GM19239 (cell line): ENCODE measurements around the gene CCDC102B.

Experiments
- DNase-seq: peaks from one replicate; pipeline ENCODE4 v3.0.0; 2011; ENCODE audit warnings: low spot score; ENCODE audit not compliant: insufficient read length
- FAIRE-seq: peaks from 2 replicates; lab custom pipeline; 2011; peaks lifted over from hg19 to GRCh38; lab: Jason Lieb, UNC

The CCDC102B gene

DNA sequence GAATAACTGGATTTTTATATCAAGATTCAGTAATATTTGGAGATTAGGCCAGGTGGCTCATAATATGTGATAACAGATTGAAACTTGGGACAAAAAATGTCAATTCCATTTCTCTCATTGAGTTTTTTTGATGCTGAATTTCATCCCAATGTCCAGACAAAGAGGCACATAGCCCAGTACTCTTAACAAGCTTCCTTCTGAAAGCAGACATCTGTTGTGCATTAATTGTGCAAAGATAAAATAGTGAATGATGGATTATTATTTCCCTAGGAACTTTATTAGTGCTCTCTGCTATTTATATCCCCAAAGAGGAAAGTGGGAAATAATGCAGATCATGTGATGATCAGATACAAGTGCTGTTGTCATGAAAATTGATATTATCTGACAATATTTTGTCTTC is 234.1 kb downstream of the CCDC102B start:
- FAIRE-seq (no peak), DNase-seq (no peak)

DNA sequence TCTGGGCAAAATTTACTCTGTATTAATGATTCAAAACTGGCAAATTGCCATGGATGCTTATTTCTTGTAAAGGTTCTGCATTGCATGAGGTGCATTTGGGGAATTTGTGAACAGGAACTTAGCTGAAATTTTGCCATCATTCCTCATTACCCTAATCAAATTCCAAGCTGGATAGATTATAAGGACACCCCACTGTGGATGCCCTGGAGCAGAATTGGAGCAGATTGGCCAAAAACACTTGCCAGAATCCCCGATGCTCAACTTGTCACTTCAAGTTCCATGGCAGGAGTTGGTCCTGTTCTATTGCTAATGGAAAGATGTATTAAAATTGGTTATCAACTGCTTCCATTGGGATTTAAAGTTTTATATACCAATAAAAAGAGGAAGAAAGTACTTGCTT is 237.9 kb downstream of the CCDC102B start:
- no peak for DNase-seq

DNA sequence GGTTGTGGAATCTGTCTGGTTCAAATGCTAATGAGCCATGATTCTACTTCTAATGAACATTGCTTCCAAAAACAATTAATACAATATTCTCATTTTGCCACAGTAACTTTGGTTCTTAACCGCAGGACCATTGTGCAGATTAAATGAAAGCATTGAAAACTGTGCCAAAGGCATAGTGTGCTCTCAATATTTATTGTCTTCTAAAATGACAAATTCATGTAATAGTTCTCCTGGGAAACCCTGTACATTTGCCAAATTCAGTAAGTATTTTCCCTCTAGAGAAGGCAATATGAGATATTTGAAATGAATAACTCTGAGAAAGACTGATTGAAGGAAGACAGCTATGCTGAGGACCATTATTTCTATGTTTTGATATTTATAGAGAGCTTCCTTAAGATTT is 246.3 kb downstream of the CCDC102B start:
- FAIRE-seq (no peak), DNase-seq (no peak)

More for the DNA sequence above, 237.9 kb downstream of the CCDC102B start:
- FAIRE-seq = no peak

DNA sequence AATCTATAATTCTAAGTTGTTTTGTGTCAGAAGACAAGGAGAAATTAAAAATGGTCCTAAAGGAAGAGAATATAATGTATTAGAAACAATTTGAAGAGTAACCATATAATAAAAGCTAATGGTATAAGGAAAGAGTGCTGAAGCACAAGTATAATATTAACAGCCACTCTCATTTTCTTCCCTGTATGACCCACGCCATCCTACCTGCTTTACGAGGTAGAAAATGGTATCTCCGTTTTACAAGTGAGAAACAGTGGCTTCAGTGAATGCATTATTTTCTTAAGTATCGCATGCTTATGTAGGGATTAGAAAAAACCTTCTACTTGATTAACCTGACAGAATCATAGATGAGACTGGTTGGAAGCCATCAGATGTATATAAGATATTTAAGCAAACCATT is 266.2 kb downstream of the CCDC102B start:
- DNase-seq = no peak
- no peak for FAIRE-seq

DNA sequence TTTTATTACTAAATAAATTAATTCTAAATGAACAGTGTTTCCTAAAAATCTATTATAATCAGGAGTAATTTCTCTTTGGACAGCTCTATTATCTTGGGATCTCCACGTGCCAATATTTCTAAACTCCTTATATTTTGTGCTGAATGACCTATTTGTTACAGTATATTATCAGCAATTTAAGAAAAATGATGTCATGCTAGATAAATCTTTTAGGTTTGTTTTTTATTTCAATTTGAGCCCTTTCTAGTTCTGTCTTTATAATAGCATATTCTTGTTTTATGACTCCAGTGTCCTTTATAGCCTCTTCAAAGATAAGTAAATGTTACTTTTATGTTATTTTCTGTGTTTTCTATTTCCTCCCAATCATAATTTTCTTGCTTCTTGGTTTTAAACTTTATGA is 269.2 kb downstream of the CCDC102B start:
- FAIRE-seq = no peak
- DNase-seq = no peak

DNA sequence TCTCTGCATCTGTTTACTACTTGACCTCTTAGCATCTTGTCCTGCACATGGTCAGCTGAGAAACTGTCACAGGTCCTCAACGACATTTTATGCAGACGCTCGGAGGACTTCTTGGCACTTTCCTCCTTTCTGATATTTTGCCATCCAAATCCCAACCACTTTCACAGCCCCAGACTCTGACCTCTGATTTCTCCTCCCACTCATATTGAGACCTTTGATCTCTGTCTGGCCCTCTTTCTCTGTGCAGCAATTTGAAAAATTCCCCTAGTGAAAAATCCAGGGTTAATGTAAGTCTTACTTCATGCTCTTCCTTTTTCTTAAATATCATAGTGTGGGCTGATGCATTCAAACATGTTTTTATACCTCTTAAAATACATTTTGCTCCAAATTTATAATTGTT is 273.8 kb downstream of the CCDC102B start:
- FAIRE-seq (no peak), DNase-seq (no peak)

DNA sequence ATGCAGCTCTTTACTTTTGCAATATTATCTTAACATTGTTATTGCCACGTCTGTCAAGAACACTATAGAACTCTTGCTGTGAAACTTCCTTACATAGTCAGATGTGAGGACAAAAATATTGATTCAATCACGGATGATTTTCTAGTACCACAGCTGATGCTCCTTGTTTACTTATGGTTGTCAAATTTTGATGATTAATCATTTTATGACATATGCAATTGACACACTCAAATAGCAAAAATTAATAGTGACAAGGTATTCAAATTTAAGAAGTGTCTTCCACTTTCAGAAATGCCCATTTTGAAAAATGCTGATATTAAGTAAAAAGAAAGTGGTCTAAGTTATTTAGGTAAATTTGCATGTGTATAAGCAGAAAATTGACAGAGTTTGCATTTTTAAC is 284.0 kb downstream of the CCDC102B start:
- DNase-seq (no peak), FAIRE-seq (no peak)

DNA sequence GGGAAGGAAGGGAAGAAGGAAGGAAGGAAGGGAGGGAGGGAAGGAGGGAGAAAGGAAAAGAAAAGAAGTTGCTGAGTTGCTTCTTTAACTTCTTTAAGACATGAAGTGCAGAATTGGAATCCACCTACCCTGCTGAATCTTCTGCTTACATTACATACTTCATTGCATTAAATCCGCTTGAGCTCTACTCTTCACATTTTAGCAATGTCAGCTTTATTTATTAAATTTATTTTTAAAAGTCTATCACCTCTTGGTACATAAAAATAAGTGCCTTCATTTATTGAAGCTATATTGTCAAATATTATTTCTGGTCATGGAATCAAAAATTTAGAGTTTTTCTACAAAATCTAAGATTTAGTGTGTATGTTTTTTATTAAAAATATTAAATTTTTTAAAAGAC is 284.6 kb downstream of the CCDC102B start:
- FAIRE-seq (no peak), DNase-seq (no peak)

DNA sequence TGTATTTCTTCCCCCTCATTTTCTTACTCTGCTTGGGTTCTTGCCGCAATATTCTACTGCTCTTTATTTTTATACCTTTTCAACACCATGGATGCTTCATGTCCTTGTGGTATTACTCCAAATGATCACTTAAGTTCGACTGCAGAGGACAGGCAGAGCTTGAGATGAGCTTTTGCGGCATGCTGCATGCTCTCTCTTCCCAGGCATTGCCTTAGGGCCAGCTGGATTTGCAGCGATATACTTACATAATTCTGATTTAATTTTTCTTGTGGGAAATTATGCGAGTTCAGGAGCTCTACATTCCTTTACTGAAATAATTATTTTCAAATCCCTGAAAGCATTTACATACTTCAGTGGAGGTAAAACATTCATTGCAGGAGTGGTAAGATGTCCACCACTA is 288.1 kb downstream of the CCDC102B start:
- no peak for FAIRE-seq
- no peak for DNase-seq

DNA sequence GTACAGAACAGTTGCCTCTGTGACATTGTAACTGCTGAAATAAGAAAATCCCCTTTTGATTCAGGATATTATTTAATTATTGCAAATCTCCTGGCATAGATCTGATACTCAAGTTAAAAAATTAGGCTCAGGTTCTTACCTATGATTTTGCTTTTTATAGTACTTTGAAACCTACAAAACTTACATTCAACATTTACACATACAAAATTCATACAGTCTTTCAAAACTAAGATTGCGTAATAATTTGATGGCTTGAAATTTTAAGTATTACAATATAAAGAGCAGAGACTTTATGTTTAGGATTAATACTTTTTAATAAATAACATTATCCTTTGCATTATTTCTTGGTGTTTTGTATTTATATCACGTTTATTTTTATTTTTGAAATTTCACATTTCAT is 291.1 kb downstream of the CCDC102B start:
- no peak for DNase-seq
- FAIRE-seq = no peak

DNA sequence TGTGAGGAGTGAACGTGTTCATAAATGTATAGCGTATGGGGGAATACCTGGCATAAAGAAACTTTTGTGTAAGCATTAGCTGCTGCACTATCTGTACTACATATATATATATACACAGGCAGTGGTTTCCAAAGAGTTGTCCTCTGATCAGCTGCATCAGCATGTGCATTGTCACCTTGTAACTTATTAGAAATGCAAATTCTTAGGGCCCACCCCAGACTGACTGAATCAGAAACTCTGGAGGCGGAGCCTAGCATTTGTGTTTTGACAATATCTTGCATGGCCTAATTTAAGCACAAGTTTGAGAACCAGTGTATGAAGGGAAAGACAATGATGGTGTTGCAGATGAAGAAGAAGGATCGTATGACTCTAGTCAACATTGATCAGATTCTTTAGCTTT is 299.5 kb downstream of the CCDC102B start:
- no peak for FAIRE-seq
- no peak for DNase-seq

DNA sequence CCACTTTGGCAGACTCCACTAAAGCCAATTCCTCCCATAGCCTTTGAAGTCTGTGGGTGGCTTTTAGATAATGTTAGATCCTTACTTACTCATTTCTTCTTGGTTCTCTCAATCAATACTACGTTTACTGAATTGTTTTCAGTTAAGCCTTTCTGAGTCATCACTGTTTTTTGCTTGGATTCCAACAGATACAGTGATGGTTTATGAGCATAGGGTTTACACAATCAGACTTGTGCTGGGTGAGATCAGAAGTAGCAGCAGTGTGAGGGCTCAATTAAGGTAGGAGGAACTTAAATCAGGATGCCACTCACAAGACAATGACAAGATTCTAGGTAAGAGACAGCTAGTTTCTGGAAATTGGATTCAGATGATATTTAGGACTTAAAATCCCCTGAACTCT is 305.1 kb downstream of the CCDC102B start:
- FAIRE-seq (no peak), DNase-seq (no peak)
